Measurements from ENCODE around the gene PTPRD. TPM values are rescaled to one million over a fixed set of nuclear protein-coding genes. Genes with fewer than 3 reads are reported as not detected.

Gene PTPRD
- total RNA-seq, 1 experiment from 2014 or later: 1.8 TPM

- intact Hi-C loops (cut with micrococcal nuclease; ENCODE audit: unreplicated experiment): loop anchor here (5.0 kb wide), 1 partner anchor 150 kb away; no protein-coding TSS in a partner anchor
- TF ChIP-seq CTCF (IDR thresholded peaks at IDR 0.05; ENCODE audit: unreplicated experiment): no peak
- BruUV-seq (replicated peaks): no TSS peak
- no peaks in the 10 kb centered on the region for H3K9me3 Mint-ChIP-seq (ENCODE audit: low read depth, unreplicated experiment)
- no peaks in the 10 kb centered on the region for H3K27me3 Mint-ChIP-seq (ENCODE audit: unreplicated experiment)
- H3K4me3 Mint-ChIP-seq (ENCODE audit: low read depth, unreplicated experiment): no peak overlapping the region
- no peaks in the 10 kb centered on the region for H3K4me1 Mint-ChIP-seq (ENCODE audit: low read depth, unreplicated experiment)
- CTCF ChIA-PET: interaction anchor here (2.2 to 2.9 kb wide), 2 partner anchors 150 to 186 kb away, joined by 13 to 14 read pairs; no protein-coding TSS in a partner anchor
- H3K27ac Mint-ChIP-seq (ENCODE audit: unreplicated experiment): no peak overlapping the region
- DNase-seq: no peak
- no peaks in the 10 kb centered on the region for H3K36me3 Mint-ChIP-seq (ENCODE audit: insufficient read depth, unreplicated experiment)
Observed at GRCh38 chr9:9792144-9792857, 820.5 kb downstream of the PTPRD start.

DNA sequence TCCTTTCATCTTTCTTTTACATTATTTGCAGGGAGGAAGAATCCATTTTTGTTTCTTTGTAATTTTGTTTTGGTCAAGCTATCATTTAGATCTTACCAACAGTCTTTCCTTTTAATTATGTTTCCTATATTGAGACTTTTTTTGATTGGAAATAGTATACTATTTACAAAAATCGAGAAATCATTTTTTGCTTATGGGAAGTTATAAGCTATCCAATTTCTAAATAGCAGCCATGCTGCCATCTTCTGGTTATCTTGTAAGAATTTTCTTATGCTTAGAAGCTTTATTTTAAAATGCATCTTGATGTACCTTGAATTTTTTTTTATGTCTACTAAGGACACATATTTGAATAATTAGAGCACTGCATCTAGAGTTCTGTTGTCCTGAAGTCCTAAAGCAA lies 821.2 kb downstream of the PTPRD start:
- Mint-ChIP-seq H3K4me3 (ENCODE audit: low read depth, unreplicated experiment) (no peak overlapping the region), H3K4me1 (ENCODE audit: low read depth, unreplicated experiment) (no peaks in the 10 kb centered on the region), H3K9me3 (ENCODE audit: low read depth, unreplicated experiment) (no peaks in the 10 kb centered on the region), H3K27ac (ENCODE audit: unreplicated experiment) (no peak overlapping the region), H3K27me3 (ENCODE audit: unreplicated experiment) (no peaks in the 10 kb centered on the region), H3K36me3 (ENCODE audit: insufficient read depth, unreplicated experiment) (no peaks in the 10 kb centered on the region)
- CTCF ChIA-PET: interaction anchor here (0.7 to 2.9 kb wide), 3 partner anchors 121 to 185 kb away, joined by 5 to 14 read pairs (median 13); no protein-coding TSS in a partner anchor
- DNase-seq: no peak
- BruUV-seq (replicated peaks): no TSS peak
- TF ChIP-seq CTCF (IDR thresholded peaks at IDR 0.05; ENCODE audit: unreplicated experiment): no peak
- intact Hi-C loops (cut with micrococcal nuclease; ENCODE audit: unreplicated experiment): loop anchor here (1.0 to 5.0 kb wide), 3 partner anchors 121 to 519 kb away; no protein-coding TSS in a partner anchor

DNA sequence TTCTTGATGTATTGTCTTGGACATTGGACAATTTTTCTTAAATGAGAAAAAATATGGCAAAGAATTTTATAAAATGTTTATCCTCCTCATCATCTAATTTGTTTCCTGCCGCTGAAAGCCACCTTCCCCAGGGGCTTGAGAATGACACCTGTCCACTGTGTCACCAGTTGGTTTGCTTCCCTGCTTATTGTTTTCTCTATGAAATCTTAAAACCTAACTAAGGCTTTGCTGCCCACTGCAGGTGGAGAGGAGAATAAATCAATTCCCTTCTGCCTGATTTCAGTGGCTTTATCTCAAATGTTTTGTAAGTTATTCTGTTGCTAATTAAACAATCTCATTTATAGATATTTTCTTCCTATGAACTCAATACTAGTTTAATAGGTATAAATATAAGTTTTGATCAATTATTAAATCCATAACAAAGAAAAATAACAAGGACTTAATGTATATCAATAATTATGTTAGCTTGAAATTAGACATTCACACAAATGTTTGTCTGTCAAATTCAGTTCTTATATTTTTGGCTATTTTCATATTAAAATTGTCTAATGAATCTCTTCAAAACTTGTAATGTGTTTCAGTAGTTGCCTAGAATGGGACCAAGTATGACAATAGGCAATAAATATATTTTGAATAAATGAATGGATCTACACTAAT lies 822.5 kb downstream of the PTPRD start:
- Mint-ChIP-seq H3K4me3 (ENCODE audit: low read depth, unreplicated experiment) (no peak overlapping the region), H3K27ac (ENCODE audit: unreplicated experiment) (no peak overlapping the region), H3K9me3 (ENCODE audit: low read depth, unreplicated experiment) (no peaks in the 10 kb centered on the region), H3K27me3 (ENCODE audit: unreplicated experiment) (no peaks in the 10 kb centered on the region), H3K4me1 (ENCODE audit: low read depth, unreplicated experiment) (no peaks in the 10 kb centered on the region), H3K36me3 (ENCODE audit: insufficient read depth, unreplicated experiment) (no peaks in the 10 kb centered on the region)
- CTCF ChIA-PET: interaction anchor here (2.2 to 2.9 kb wide), 2 partner anchors 152 to 184 kb away, joined by 13 to 14 read pairs; no protein-coding TSS in a partner anchor
- intact Hi-C loops (cut with micrococcal nuclease; ENCODE audit: unreplicated experiment): loop anchor here (1.0 to 5.0 kb wide), 3 partner anchors 122 to 184 kb away; no protein-coding TSS in a partner anchor
- BruUV-seq (replicated peaks): no TSS peak
- peak; percentile 56 for DNase-seq
- peak; percentile 20 for TF ChIP-seq CTCF (IDR thresholded peaks at IDR 0.05; ENCODE audit: unreplicated experiment)

GRCh38 chr9:9783711-9784110 lies 829.1 kb downstream of the PTPRD start:
- no peak for DNase-seq
- H3K4me3 Mint-ChIP-seq (ENCODE audit: low read depth, unreplicated experiment): no peak overlapping the region
- intact Hi-C loops (cut with micrococcal nuclease; ENCODE audit: unreplicated experiment): no loop called here
- TF ChIP-seq CTCF (IDR thresholded peaks at IDR 0.05; ENCODE audit: unreplicated experiment): no peak
- no peaks in the 10 kb centered on the region for H3K36me3 Mint-ChIP-seq (ENCODE audit: insufficient read depth, unreplicated experiment)
- H3K9me3 Mint-ChIP-seq (ENCODE audit: low read depth, unreplicated experiment): no peaks in the 10 kb centered on the region
- CTCF ChIA-PET: interaction anchor here (0.7 kb wide), 1 partner anchor 18 kb away, joined by 6 read pairs; no protein-coding TSS in a partner anchor
- no TSS peak for BruUV-seq (replicated peaks)
- H3K4me1 Mint-ChIP-seq (ENCODE audit: low read depth, unreplicated experiment): no peaks in the 10 kb centered on the region
- no peak overlapping the region for H3K27ac Mint-ChIP-seq (ENCODE audit: unreplicated experiment)
- no peaks in the 10 kb centered on the region for H3K27me3 Mint-ChIP-seq (ENCODE audit: unreplicated experiment)

Data from Calu3 (cell line).